Astrocyte (in vitro differentiated cells and primary cell): ENCODE results near the gene TMEM232. TPM values are rescaled to one million over a fixed set of nuclear protein-coding genes. Genes with fewer than 3 reads are reported as not detected.

Source experiments
- DNase-seq: peaks from one replicate; pipeline ENCODE4 v3.0.0-alpha.2; 2010; ENCODE audit warnings: low read depth
- FAIRE-seq: peaks from 2 replicates; lab custom pipeline; 2011; peaks lifted over from hg19 to GRCh38; lab: Jason Lieb, UNC
- H2AFZ ChIP-seq: 2 replicates; pipeline ENCODE4 v1.6.0; 2012; ENCODE audit warnings: low read depth, low read length, inconsistent platforms
- H3K27ac ChIP-seq: 2 replicates; pipeline ENCODE4 v1.5.1; 2011; ENCODE audit warnings: low read depth, low read length, inconsistent platforms
- H3K27me3 ChIP-seq: 2 replicates; pipeline ENCODE4 v1.6.0; 2011; ENCODE audit warnings: low read length, inconsistent platforms; ENCODE audit not compliant: insufficient read depth
- H3K36me3 ChIP-seq: 2 replicates; pipeline ENCODE4 v1.5.1; 2011; ENCODE audit warnings: low read length, inconsistent platforms; ENCODE audit not compliant: insufficient read depth
- H3K4me1 ChIP-seq: 2 replicates; pipeline ENCODE4 v1.5.1; 2011; ENCODE audit warnings: low read length, inconsistent platforms; ENCODE audit not compliant: insufficient read depth
- H3K4me2 ChIP-seq: 2 replicates; pipeline ENCODE4 v1.6.0; 2012; ENCODE audit warnings: low read length, inconsistent platforms
- H3K4me3 ChIP-seq: 2 replicates; pipeline ENCODE4 v1.5.1; 2011; ENCODE audit warnings: low read depth, mild to moderate bottlenecking, low read length, inconsistent platforms; ENCODE audit not compliant: insufficient read depth
- H3K79me2 ChIP-seq: 2 replicates; pipeline ENCODE4 v1.6.0; 2012; ENCODE audit warnings: mild to moderate bottlenecking, low read length, inconsistent platforms; ENCODE audit not compliant: insufficient read depth
- H3K9ac ChIP-seq: 2 replicates; pipeline ENCODE4 v1.6.0; 2012; ENCODE audit warnings: mild to moderate bottlenecking, low read length, inconsistent platforms
- H3K9me3 ChIP-seq: 2 replicates; pipeline ENCODE4 v1.5.1; 2012; ENCODE audit warnings: low read depth, mild to moderate bottlenecking, low read length, inconsistent platforms; ENCODE audit not compliant: insufficient read depth
- H4K20me1 ChIP-seq: 2 replicates; pipeline ENCODE4 v1.6.0; 2012; ENCODE audit warnings: low read length, inconsistent platforms; ENCODE audit not compliant: insufficient read depth
- H3K27ac Mint-ChIP-seq: one replicate; pipeline ENCODE4 v1.8.0; 2021; ENCODE audit warnings: mild to moderate bottlenecking, mixed read lengths; ENCODE audit not compliant: unreplicated experiment
- H3K27me3 Mint-ChIP-seq: one replicate; pipeline ENCODE4 v1.8.0; 2021; ENCODE audit warnings: low read depth, mixed read lengths; ENCODE audit not compliant: unreplicated experiment
- H3K36me3 Mint-ChIP-seq: one replicate; pipeline ENCODE4 v1.8.0; 2021; ENCODE audit warnings: low read depth, mixed read lengths; ENCODE audit not compliant: unreplicated experiment
- H3K4me1 Mint-ChIP-seq: one replicate; pipeline ENCODE4 v1.8.0; 2021; ENCODE audit warnings: low read depth, mixed read lengths; ENCODE audit not compliant: unreplicated experiment
- H3K4me3 Mint-ChIP-seq: one replicate; pipeline ENCODE4 v1.8.0; 2021; ENCODE audit warnings: mild to moderate bottlenecking, moderate library complexity, mixed read lengths; ENCODE audit not compliant: unreplicated experiment
- H3K9me3 Mint-ChIP-seq: one replicate; pipeline ENCODE4 v1.8.0; 2021; ENCODE audit warnings: mild to moderate bottlenecking, mixed read lengths; ENCODE audit not compliant: unreplicated experiment
- CTCF ChIP-seq: IDR thresholded peaks from 2 replicates; pipeline ENCODE4 v1.5.1; 2011; ENCODE audit warnings: low read depth, mild to moderate bottlenecking, inconsistent platforms, low read length, moderate library complexity; ENCODE audit not compliant: insufficient read depth
- EZH2 ChIP-seq: IDR thresholded peaks from 2 replicates; pipeline ENCODE4 v1.6.1; 2012; ENCODE audit warnings: mild to moderate bottlenecking, low read length, inconsistent platforms; ENCODE audit not compliant: insufficient read depth
- total RNA-seq: library from RNA; stranded (reverse); gene quantifications from 2 replicates; pipeline ENCODE4 v1.2.1, GENCODE V29; 2021

TMEM232 gene
- total RNA-seq, 1 donor from 2014 or later, result 1.4 TPM

GRCh38 chr5:110401881-110402280, 324.6 kb downstream of the TMEM232 start:
- Mint-ChIP-seq H3K4me1 (peaks cover 5% of the 10 kb centered on the region), H3K4me3 (no peak overlapping the region)
- H3K9ac ChIP-seq, result no peak overlapping the region

GRCh38 chr5:110398951-110399350, 327.5 kb downstream of the TMEM232 start:
- no peak overlapping the region for H3K27ac Mint-ChIP-seq
- Histone ChIP-seq H3K9ac (no peak overlapping the region), H3K36me3 (no peaks in the 10 kb centered on the region), H3K4me3 (no peak overlapping the region), H3K27ac (no peak overlapping the region), H3K4me2 (no peak overlapping the region), H3K79me2 (no peaks in the 10 kb centered on the region), H3K4me1 (no peaks in the 10 kb centered on the region), H3K27me3 (no peaks in the 10 kb centered on the region), H2AFZ (no peak overlapping the region), H4K20me1 (no peaks in the 10 kb centered on the region), H3K9me3 (no peaks in the 10 kb centered on the region)
- no peaks in the 10 kb centered on the region for H3K36me3 Mint-ChIP-seq
- H3K4me3 Mint-ChIP-seq, result no peak overlapping the region
- DNase-seq (no peak), FAIRE-seq (no peak)
- no peaks in the 10 kb centered on the region for H3K9me3 Mint-ChIP-seq
- TF ChIP-seq EZH2 (no peak), CTCF (no peak)
- no peaks in the 10 kb centered on the region for H3K27me3 Mint-ChIP-seq
- peaks cover 5% of the 10 kb centered on the region for H3K4me1 Mint-ChIP-seq

More at GRCh38 chr5:110401881-110402280, 324.6 kb downstream of the TMEM232 start:
- DNase-seq (peak; percentile 38), FAIRE-seq (no peak)
- no peaks in the 10 kb centered on the region for H3K36me3 Mint-ChIP-seq
- TF ChIP-seq CTCF (no peak), EZH2 (no peak)
- no peaks in the 10 kb centered on the region for H3K36me3 ChIP-seq
- H3K9me3 ChIP-seq, result no peaks in the 10 kb centered on the region
- no peaks in the 10 kb centered on the region for H3K4me1 ChIP-seq
- H3K79me2 ChIP-seq, result no peaks in the 10 kb centered on the region
- no peak overlapping the region for H3K4me3 ChIP-seq
- H3K27me3 Mint-ChIP-seq, result no peaks in the 10 kb centered on the region
- H2AFZ ChIP-seq, result no peak overlapping the region
- no peaks in the 10 kb centered on the region for H3K9me3 Mint-ChIP-seq
- no peak overlapping the region for H3K4me2 ChIP-seq
- no peaks in the 10 kb centered on the region for H4K20me1 ChIP-seq
- no peak overlapping the region for H3K27ac Mint-ChIP-seq
- no peaks in the 10 kb centered on the region for H3K27me3 ChIP-seq
- no peak overlapping the region for H3K27ac ChIP-seq

- H3K27me3 Mint-ChIP-seq, result no peaks in the 10 kb centered on the region
- no peak for DNase-seq
- no peaks in the 10 kb centered on the region for H3K36me3 Mint-ChIP-seq
- Histone ChIP-seq H2AFZ (no peak overlapping the region), H3K9ac (no peak overlapping the region), H3K4me2 (no peak overlapping the region), H3K27me3 (no peaks in the 10 kb centered on the region), H3K79me2 (no peaks in the 10 kb centered on the region), H3K9me3 (no peaks in the 10 kb centered on the region), H3K4me3 (no peak overlapping the region), H3K27ac (no peak overlapping the region), H4K20me1 (no peaks in the 10 kb centered on the region), H3K36me3 (no peaks in the 10 kb centered on the region), H3K4me1 (no peaks in the 10 kb centered on the region)
- no peak overlapping the region for H3K27ac Mint-ChIP-seq
- peaks cover under 1% of the 10 kb centered on the region for H3K4me1 Mint-ChIP-seq
- TF ChIP-seq CTCF (no peak), EZH2 (no peak)
- H3K9me3 Mint-ChIP-seq, result no peaks in the 10 kb centered on the region
- H3K4me3 Mint-ChIP-seq, result no peak overlapping the region
- no peak for FAIRE-seq
Observed at GRCh38 chr5:110397281-110397680, 329.2 kb downstream of the TMEM232 start.
